GM18951 (cell line): Measurements from ENCODE around the gene HSPB7.
"Not testable (repeated sequence)": the region's sequence is repeated elsewhere in the genome, so short reads cannot be mapped to it uniquely, and the experiment has no call there.

Source experiments
- POLR2A ChIP-seq: IDR thresholded peaks from 4 replicates; pipeline ENCODE4 v1.6.1; 2011; ENCODE audit warnings: mild to moderate bottlenecking; ENCODE audit not compliant: insufficient read length, insufficient read depth; ENCODE audit errors: extremely low read depth
- in situ Hi-C: fragments of 300-500 bp; cut with MboI; formaldehyde crosslinking; loops from one replicate; pipeline ENCODE4 v1.12.0; 2022; ENCODE audit warnings: low sequenced_read_pairs, mixed read lengths, inconsistent platforms; ENCODE audit not compliant: unreplicated experiment

The HSPB7 gene

GRCh38 chr1:16017461-16018303 lies at the start of gene HSPB7:
Gene HSPB7 (minus strand): TSS chr1:16018043. CDS start chr1:16017963, 80 bp downstream.
- in situ Hi-C loops, result no loop called here
- TF ChIP-seq POLR2A, result no peak

GRCh38 chr1:16067127-16067768 lies 49.4 kb upstream of the HSPB7 start:
- no peak for TF ChIP-seq POLR2A
- in situ Hi-C loops, result no loop called here

- in situ Hi-C loops, result no loop called here
- TF ChIP-seq POLR2A, result no peak
Measured at GRCh38 chr1:16066245-16066644, 48.4 kb upstream of the HSPB7 start.

GRCh38 chr1:16065269-16065576 lies 47.4 kb upstream of the HSPB7 start:
- in situ Hi-C loops, result no loop called here
- no peak for TF ChIP-seq POLR2A

DNA sequence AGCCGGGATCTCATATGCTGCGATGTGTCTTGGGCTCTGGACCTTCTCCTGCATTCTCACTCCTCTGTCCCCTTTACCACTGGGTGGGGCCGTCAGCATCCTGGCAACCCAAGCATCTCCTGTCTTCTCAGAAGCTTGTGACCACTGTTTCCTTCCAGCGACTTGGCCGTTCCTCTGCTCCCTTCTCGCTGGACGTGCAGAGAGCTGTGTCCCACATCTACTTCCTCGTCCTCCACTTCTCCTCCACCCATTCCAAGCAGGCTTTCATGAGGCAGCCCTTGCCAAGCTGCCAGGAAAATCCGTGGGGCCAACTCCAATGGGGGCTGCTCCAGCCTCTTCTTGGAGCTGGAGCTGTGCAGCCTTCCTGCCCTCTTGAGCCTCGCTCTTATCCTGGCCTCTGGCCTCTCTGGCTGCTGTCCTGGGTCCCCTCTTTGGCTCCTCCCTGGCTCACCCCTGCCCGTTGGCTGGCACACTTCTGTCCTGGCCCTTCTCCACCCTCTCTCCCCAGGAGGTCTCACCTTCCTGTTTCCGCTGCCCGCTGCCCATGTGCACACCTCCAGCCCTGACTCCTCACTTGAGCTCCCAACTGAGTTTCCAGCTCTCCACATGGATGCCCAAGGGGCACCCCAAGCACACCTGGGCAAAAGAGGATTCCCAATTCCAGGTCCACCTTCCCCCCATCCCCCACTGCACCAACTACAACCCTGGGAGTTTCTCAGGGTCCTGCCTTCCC lies 46.9 kb upstream of the HSPB7 start:
- in situ Hi-C loops, result no loop called here
- no peak for TF ChIP-seq POLR2A

GRCh38 chr1:16063921-16064320 lies 46.1 kb upstream of the HSPB7 start:
- no peak for TF ChIP-seq POLR2A
- in situ Hi-C loops, result no loop called here

- in situ Hi-C loops, result no loop called here
- no peak for TF ChIP-seq POLR2A
Measured at GRCh38 chr1:16063226-16063829, 45.5 kb upstream of the HSPB7 start.

DNA sequence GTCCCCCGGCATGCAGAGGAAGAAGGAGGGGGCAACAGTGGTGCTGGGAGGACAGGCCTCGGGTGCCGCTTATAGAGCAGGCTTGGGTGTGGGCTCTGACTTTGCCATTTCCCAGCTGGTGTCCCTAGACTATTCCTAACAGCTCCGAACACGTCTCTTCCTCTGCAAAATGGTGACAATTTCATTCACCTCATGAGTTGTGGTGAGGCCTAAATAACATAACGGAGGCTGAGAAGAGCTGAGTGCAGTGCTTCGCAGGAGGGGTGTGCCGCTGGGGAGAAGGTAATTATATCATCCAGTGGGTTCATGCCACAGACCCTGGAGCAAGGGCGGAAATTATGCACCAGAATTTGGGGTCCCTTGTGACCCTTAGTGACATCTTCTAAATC lies 44.8 kb upstream of the HSPB7 start:
- in situ Hi-C loops, result not testable (repeated sequence)

DNA sequence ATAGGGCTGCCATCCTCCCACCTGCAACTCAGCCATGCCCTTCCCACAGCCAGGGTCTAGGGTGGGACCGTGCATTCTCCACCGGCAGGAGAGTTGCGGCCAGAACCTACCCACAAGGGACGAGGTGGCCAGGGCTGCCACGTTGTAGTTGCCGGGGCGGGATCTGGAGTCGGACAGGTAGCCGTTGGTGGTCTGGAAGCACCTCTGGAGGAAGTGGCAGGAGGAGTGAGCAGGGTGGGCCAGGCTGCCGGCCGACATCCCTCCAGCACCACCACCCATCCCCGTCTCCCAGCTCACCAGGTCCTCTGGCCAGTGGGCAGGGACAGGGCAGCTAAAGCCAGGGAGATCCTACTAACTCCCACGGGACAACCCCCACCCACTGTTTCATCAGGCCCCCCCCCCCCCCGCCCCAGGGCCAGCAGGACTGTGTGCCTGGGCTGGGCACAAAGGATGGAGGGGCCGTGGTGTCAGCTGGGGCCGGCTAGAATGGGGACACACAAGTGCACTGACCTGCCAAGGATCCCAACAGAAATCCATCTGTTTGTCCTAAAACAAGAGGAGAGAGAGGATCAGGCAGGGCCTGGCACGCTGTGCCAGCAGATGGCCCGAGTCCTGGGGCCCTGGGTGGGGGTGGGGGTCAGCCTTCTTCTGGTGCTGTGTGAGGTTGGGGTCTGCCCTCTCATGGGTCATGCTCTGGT lies 44.3 kb upstream of the HSPB7 start:
- in situ Hi-C loops, result not testable (repeated sequence)

GRCh38 chr1:16061266-16061665 lies 43.4 kb upstream of the HSPB7 start:
- in situ Hi-C loops, result no loop called here
- no peak for TF ChIP-seq POLR2A

DNA sequence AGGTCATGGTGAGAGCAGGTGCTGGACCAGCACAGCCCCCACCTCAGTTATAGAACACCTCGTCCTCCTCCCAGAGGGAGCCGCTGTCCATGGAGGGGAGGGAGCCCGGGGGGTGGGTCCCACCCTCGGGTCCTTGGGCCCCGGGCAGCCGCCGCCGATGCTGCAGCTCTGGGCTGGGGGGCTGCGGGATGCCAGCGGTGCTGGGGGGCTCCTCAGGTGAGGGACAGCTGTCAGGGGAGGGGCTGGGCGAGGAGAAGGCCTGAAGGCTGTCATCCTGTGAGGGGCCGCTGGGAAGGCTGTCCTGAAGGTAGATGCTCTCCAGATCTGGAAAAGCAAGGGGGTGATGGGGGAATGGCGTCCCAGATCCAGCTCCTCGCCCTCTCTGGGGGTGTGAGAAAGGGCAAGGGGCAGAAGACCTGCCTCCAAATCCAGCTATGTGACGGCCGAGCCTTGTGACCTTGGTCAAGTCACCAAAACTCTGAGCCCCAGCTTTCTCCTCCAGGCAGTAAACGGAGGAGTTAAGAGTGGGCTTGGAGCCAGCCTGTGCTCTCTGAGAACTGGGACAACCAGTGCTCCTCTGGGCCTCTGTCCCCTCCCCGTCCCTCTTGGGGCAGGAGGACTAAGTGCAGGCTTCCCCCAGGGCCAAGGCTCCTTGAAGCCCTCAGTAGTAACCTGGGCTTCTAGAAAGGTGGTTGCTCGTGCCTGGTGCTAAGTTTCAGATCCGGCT lies 40.7 kb upstream of the HSPB7 start:
- in situ Hi-C loops, result not testable (repeated sequence)

GRCh38 chr1:16057314-16057915 lies 39.6 kb upstream of the HSPB7 start:
- in situ Hi-C loops, result not testable (repeated sequence)

DNA sequence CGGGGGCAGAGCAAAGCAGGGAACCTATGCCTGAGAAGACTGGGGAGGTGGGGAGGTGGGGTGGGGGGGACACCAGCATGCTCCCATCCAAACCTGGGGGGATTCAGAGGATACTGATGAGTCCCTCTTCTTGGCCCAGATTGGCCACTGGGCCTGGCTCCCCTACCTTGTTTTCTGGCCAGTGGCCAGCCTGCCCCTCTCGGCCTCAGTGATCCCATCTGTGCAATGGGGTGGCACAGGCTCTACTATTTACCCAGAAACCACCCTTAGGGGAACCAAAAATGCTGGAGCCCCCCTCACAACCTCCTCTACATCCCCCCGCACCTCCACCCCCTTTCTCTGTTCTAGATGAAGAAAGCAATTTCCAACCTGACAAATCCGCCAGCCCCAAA lies 38.7 kb upstream of the HSPB7 start:
- in situ Hi-C loops, result not testable (repeated sequence)
